ENCODE results near the gene UPK2.

- no peak for TF ChIP-seq CTCF (conservative IDR thresholded peaks at IDR 0.05; ENCODE audit: low read length)
- TF ChIP-seq EZH2phosphoT487 (IDR thresholded peaks at IDR 0.05; ENCODE audit: borderline replicate concordance) = no peak
Observed at GRCh38 chr11:118909619-118910308, 46.3 kb upstream of the UPK2 start.

Measured in Loucy (cell line).